ENCODE measurements around the gene SLITRK3.

SLITRK3 gene
- total RNA-seq = 0 reads per million in 4 donors

- no peak for DNase-seq
Measured at GRCh38 chr3:165195640-165196576, at the start of gene SLITRK3. Gene SLITRK3, minus strand, starts transcription at chr3:165196384. Its CDS starts 5,554 bp downstream, at chr3:165190830.

GRCh38 chr3:165243597-165243996, 47.4 kb upstream of the SLITRK3 start:
- DNase-seq = no peak

GRCh38 chr3:165233501-165234195, 37.5 kb upstream of the SLITRK3 start:
- no peak for DNase-seq

- no peak for DNase-seq
Measured at GRCh38 chr3:165225604-165226003, 29.4 kb upstream of the SLITRK3 start.

- DNase-seq = no peak
Measured at GRCh38 chr3:165217739-165218138, 21.6 kb upstream of the SLITRK3 start.

GRCh38 chr3:165212580-165212979, 16.4 kb upstream of the SLITRK3 start:
- no peak for DNase-seq

- DNase-seq = no peak
Measured at GRCh38 chr3:165211721-165212120, 15.5 kb upstream of the SLITRK3 start.

GRCh38 chr3:165210727-165211126, 14.5 kb upstream of the SLITRK3 start:
- DNase-seq = no peak

GRCh38 chr3:165210132-165210531, 13.9 kb upstream of the SLITRK3 start:
- DNase-seq = no peak

GRCh38 chr3:165206454-165207266, 10.5 kb upstream of the SLITRK3 start:
- peak in 2 of 5 donors; percentile 1 to 38 for DNase-seq

- DNase-seq = no peak
Measured at GRCh38 chr3:165204445-165204844, 8.3 kb upstream of the SLITRK3 start.

- DNase-seq = no peak
Measured at GRCh38 chr3:165202995-165203394, 6.8 kb upstream of the SLITRK3 start.

GRCh38 chr3:165201964-165202363, 5.8 kb upstream of the SLITRK3 start:
- no peak for DNase-seq

GRCh38 chr3:165197481-165197800, 1.3 kb upstream of the SLITRK3 start:
- no peak for DNase-seq

- DNase-seq = no peak
Measured at GRCh38 chr3:165196577-165197480, 645 bp upstream of the SLITRK3 start.

- no peak for DNase-seq
Measured at GRCh38 chr3:165195241-165195639, 944 bp downstream of the SLITRK3 start.

GRCh38 chr3:165194511-165195240, 1.5 kb downstream of the SLITRK3 start:
- DNase-seq = no peak

GRCh38 chr3:165193366-165194254, 2.6 kb downstream of the SLITRK3 start:
- no peak for DNase-seq

- no peak for DNase-seq
Measured at GRCh38 chr3:165192610-165193192, 3.5 kb downstream of the SLITRK3 start.

GRCh38 chr3:165191491-165191890, 4.7 kb downstream of the SLITRK3 start:
- no peak for DNase-seq
